GM12874 (cell line): ENCODE measurements around the gene KLF11.

Experiments
- TF ChIP-seq, protein P1 (sequence below): IDR thresholded peaks from 2 replicates; pipeline ENCODE4 v1.5.1; 2011; ENCODE audit warnings: low read depth, mild to moderate bottlenecking, control low read depth, low read length, moderate library complexity; ENCODE audit not compliant: insufficient read depth

Gene KLF11

DNA sequence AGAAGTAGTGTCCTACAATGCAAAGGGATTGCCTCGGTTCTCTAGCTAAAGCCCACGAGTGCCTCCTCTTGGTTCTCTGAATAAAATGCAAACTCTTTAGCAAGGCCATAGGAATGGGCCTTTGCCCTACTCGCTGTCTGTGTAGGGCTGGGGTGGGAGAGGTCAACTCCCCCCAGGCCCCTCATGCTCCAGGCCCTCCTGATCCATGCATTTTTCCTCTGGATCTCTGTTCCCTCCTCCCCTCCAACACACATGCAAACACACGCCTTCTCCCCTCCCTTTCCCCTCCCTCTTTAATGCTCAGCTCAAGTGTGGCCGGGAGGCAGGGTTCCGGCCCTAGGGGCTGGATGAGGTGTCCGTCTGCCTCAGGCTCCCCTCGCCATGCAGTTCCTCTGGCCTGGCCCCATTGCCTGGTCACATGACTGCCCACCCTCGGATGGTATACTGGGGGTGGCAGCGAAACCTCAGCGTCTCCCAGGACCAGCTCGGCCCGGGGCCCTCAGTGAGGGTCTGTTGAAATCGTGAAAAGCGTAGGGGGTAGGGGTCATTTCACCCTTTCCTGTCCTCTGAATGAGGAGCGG, 14.9 kb upstream of the KLF11 start:
- TF ChIP-seq, protein P1, sequence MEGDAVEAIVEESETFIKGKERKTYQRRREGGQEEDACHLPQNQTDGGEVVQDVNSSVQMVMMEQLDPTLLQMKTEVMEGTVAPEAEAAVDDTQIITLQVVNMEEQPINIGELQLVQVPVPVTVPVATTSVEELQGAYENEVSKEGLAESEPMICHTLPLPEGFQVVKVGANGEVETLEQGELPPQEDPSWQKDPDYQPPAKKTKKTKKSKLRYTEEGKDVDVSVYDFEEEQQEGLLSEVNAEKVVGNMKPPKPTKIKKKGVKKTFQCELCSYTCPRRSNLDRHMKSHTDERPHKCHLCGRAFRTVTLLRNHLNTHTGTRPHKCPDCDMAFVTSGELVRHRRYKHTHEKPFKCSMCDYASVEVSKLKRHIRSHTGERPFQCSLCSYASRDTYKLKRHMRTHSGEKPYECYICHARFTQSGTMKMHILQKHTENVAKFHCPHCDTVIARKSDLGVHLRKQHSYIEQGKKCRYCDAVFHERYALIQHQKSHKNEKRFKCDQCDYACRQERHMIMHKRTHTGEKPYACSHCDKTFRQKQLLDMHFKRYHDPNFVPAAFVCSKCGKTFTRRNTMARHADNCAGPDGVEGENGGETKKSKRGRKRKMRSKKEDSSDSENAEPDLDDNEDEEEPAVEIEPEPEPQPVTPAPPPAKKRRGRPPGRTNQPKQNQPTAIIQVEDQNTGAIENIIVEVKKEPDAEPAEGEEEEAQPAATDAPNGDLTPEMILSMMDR, result peak; percentile 20; the same call in 1 of the 2 replicates

GRCh38 chr2:10028988-10029874, 14.1 kb upstream of the KLF11 start:
- TF ChIP-seq, protein P1, result no peak

- TF ChIP-seq, protein P1, result no peak
Measured at GRCh38 chr2:10029875-10030223, 13.5 kb upstream of the KLF11 start.

- TF ChIP-seq, protein P1, result no peak
Measured at GRCh38 chr2:10030311-10030736, 13.0 kb upstream of the KLF11 start.

DNA sequence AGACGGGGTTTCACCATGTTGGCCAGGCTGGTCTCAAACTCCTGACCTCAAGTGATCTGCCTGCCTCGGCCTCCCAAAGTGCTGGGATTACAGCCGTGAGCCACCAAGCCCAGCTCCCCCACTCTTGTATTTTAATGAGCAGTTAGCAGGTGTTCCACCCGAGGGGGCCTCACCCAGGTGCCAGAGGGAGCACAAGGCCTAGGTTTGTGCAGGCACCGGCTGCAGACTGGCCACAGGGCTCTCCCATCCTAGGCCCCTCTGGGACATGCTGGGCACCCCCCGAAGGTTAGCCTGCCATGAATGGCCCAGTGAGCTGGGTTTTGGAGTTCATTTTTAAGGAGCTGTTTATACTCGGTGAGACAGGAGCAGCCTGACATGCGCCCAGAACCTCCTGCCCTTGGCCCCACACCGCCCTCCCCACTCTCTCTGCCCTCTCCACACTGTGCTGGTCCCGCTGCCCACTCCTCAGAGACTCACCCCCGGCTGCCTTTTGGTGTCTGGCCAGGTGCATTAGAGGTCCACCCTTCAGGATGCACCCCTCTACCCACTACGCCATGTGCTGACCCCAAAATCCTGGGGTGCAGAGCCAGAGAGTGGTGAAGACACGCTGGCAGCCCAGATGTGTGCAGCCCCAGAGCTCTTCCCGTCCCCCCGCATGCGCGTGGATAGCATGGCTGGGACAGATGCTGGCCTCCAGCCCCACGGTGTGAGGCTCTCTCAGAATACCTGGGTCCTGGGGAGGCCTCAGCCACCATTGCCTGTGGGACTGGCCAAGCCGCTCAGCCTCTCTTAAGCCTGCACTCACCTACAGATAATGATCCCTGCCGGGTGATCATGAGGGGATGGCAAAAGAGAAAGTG, 11.2 kb upstream of the KLF11 start:
- TF ChIP-seq, protein P1, result no peak

- TF ChIP-seq, protein P1, result no peak
Measured at GRCh38 chr2:10032746-10033105, 10.6 kb upstream of the KLF11 start.

DNA sequence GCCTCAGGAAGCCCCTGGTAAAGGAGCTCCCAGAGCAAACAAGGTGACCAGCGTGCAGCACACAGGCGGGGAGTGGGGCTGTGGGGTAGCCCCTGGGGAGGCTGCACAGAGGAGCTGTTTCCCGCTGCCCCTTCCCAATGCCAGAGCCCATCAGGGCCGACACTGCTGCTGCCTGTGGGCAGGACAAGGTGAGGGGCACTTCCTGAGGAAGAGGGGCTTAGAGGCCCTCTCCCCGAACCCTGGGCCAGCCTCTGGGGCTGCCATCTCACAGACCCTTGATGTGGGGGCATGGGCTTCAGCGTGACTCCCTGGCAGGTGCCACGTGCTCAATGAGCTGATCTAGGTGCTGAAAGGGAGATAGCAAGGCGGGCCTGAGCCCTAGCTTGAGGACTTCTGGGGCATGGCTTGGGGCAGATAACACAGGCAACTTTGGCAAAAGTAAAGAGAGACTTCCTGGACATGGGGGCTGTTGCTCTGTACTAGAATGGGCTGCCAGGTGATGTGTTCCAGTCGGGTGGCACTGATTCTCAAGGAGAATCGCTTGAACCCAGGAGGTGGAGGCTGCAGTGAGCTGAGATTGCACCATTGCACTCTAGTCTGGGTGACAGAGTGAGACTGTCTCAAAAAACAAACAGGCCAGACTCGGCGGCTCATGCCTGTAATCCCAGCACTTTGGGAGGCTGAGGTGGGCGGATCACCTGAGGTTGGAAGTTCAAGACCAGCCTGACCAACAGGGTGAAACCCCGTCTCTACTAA, 9.9 kb upstream of the KLF11 start:
- TF ChIP-seq, protein P1, result no peak
